HFFc6 (cell line): ENCODE results near the gene SLC7A11. TPM values are rescaled to one million over a fixed set of nuclear protein-coding genes. Genes with fewer than 3 reads are reported as not detected.
"Not testable (repeated sequence)": the region's sequence is repeated elsewhere in the genome, so short reads cannot be mapped to it uniquely, and the experiment has no call there.

ENCODE experiments used
- DNase-seq: peaks from one replicate; pipeline ENCODE4 v3.0.0-alpha.2; 2018
- H3K27ac Mint-ChIP-seq: 2 replicates; pipeline ENCODE4 v1.8.0; 2020; ENCODE audit warnings: mild to moderate bottlenecking, mixed read lengths
- H3K27me3 Mint-ChIP-seq: 2 replicates; pipeline ENCODE4 v1.8.0; 2021; ENCODE audit warnings: mild to moderate bottlenecking, moderate library complexity, mixed read lengths; ENCODE audit not compliant: insufficient read depth
- H3K36me3 Mint-ChIP-seq: 2 replicates; pipeline ENCODE4 v1.8.0; 2021; ENCODE audit warnings: low read depth, mixed read lengths
- H3K4me1 Mint-ChIP-seq: 2 replicates; pipeline ENCODE4 v1.8.0; 2020; ENCODE audit warnings: low read depth, mixed read lengths
- H3K4me3 Mint-ChIP-seq: 2 replicates; pipeline ENCODE4 v1.8.0; 2020; ENCODE audit warnings: mild to moderate bottlenecking, moderate library complexity, mixed read lengths
- H3K9me3 Mint-ChIP-seq: 2 replicates; pipeline ENCODE4 v1.8.0; 2020; ENCODE audit warnings: mild to moderate bottlenecking, mixed read lengths
- CTCF ChIP-seq: fragments of 200-600 bp; sonication (generic); IDR thresholded peaks from 2 replicates; pipeline ENCODE4 v1.5.0; 2021; ENCODE audit warnings: antibody characterized with exemption, mild to moderate bottlenecking
- total RNA-seq, 6 experiments: library from RNA; stranded (reverse); fragmentation: NEBNext Ultra II Directional; extraction: Animal tissue kit (Norgen Biotek cat#: 25700); gene quantifications; 2 replicates in 1 of 6; 3 replicates in 5 of 6; pipeline ENCODE4 v1.2.3, GENCODE V29; 2021

SLC7A11 gene
- total RNA-seq, 6 experiments from 2014 or later, result 12.0 to 66.1 (median 54.1) TPM

- no peak for TF ChIP-seq CTCF
- peaks cover 8% of the 10 kb centered on the region for H3K27me3 Mint-ChIP-seq
- peak overlapping the region; percentile 91 for H3K4me3 Mint-ChIP-seq
- peak overlapping the region; percentile 97 for H3K27ac Mint-ChIP-seq
- no peak for DNase-seq
- H3K36me3 Mint-ChIP-seq, result peaks cover 46% of the 10 kb centered on the region
- peaks cover 79% of the 10 kb centered on the region for H3K4me1 Mint-ChIP-seq
- no peaks in the 10 kb centered on the region; the same call in 1 of the 2 replicates for H3K9me3 Mint-ChIP-seq
These were observed 3.4 kb downstream of the SLC7A11 start for GRCh38 chr4:138238521-138239292.

GRCh38 chr4:138237132-138237531, 5.0 kb downstream of the SLC7A11 start:
- Mint-ChIP-seq H3K27ac (peak overlapping the region; percentile 98), H3K36me3 (peaks cover 57% of the 10 kb centered on the region), H3K4me1 (peaks cover 80% of the 10 kb centered on the region)
- H3K27me3 Mint-ChIP-seq, H3K9me3 Mint-ChIP-seq, DNase-seq, H3K4me3 Mint-ChIP-seq: not testable (repeated sequence)

- Mint-ChIP-seq H3K4me3 (peak overlapping the region; percentile 64), H3K27ac (peak overlapping the region; percentile 98), H3K9me3 (no peaks in the 10 kb centered on the region; the same call in 1 of the 2 replicates), H3K4me1 (peaks cover 76% of the 10 kb centered on the region), H3K27me3 (peaks cover 6% of the 10 kb centered on the region), H3K36me3 (peaks cover 62% of the 10 kb centered on the region)
- peak; percentile 20 for DNase-seq
- no peak for TF ChIP-seq CTCF
These were observed 6.1 kb downstream of the SLC7A11 start for GRCh38 chr4:138236037-138236436.

- Mint-ChIP-seq H3K4me1 (peaks cover 76% of the 10 kb centered on the region), H3K27ac (peak overlapping the region; percentile 98), H3K4me3 (peak overlapping the region; percentile 64; the same call in 1 of the 2 replicates), H3K9me3 (no peaks in the 10 kb centered on the region; the same call in 1 of the 2 replicates), H3K36me3 (peaks cover 64% of the 10 kb centered on the region), H3K27me3 (peaks cover 6% of the 10 kb centered on the region)
- peak; percentile 97 for DNase-seq
- TF ChIP-seq CTCF, result no peak
These were observed 6.7 kb downstream of the SLC7A11 start for GRCh38 chr4:138235419-138235952.

- no peak for DNase-seq
- Mint-ChIP-seq H3K27ac (peak overlapping the region; percentile 98), H3K27me3 (peaks cover 6% of the 10 kb centered on the region), H3K4me3 (no peak overlapping the region), H3K4me1 (peaks cover 80% of the 10 kb centered on the region), H3K9me3 (no peaks in the 10 kb centered on the region; the same call in 1 of the 2 replicates), H3K36me3 (peaks cover 62% of the 10 kb centered on the region)
- no peak for TF ChIP-seq CTCF
These were observed 7.9 kb downstream of the SLC7A11 start for GRCh38 chr4:138234248-138234647.
